Memory B cell (primary cell): ENCODE results near the gene ZBTB42.
A peak's percentile ranks its signal among the peaks of the same experiment; 100 is the strongest.

Experiments
- ATAC-seq: fragments of 150-1000 bp; cut with Tn5 transposase; 2 replicates; pipeline ENCODE4 v1.10.0; 2021; ENCODE audit warnings: low read depth, mild to moderate bottlenecking, moderate library complexity
- DNase-seq, 2 donors: peaks; one replicate each; pipeline ENCODE4 v3.0.0; 2022; ENCODE audit warnings: low spot score in 2 of 2
- H3K27ac Mint-ChIP-seq: one replicate; pipeline ENCODE4 v1.8.0; 2022; ENCODE audit warnings: mild to moderate bottlenecking, moderate library complexity, mixed read lengths
- H3K27me3 Mint-ChIP-seq: one replicate; pipeline ENCODE4 v1.8.0; 2022; ENCODE audit warnings: mixed read lengths
- H3K36me3 Mint-ChIP-seq: one replicate; pipeline ENCODE4 v1.8.0; 2022; ENCODE audit warnings: mild to moderate bottlenecking, mixed read lengths
- H3K4me1 Mint-ChIP-seq: one replicate; pipeline ENCODE4 v1.8.0; 2022; ENCODE audit warnings: mixed read lengths
- H3K4me3 Mint-ChIP-seq: one replicate; pipeline ENCODE4 v1.8.0; 2022; ENCODE audit warnings: mild to moderate bottlenecking, moderate library complexity, mixed read lengths
- H3K9me3 Mint-ChIP-seq: one replicate; pipeline ENCODE4 v1.8.0; 2022; ENCODE audit warnings: mixed read lengths

ZBTB42 gene

GRCh38 chr14:104792945-104793702, 7.8 kb upstream of the ZBTB42 start:
- Mint-ChIP-seq H3K36me3 (peaks cover 7% of the 10 kb centered on the region), H3K27ac (no peak overlapping the region), H3K4me1 (peaks cover 31% of the 10 kb centered on the region), H3K9me3 (no peaks in the 10 kb centered on the region), H3K4me3 (peak overlapping the region; percentile 17), H3K27me3 (no peaks in the 10 kb centered on the region)
- DNase-seq: no peak
- ATAC-seq: no peak

- no peak for ATAC-seq
- Mint-ChIP-seq H3K4me1 (peaks cover 36% of the 10 kb centered on the region), H3K27me3 (no peaks in the 10 kb centered on the region), H3K36me3 (peaks cover 7% of the 10 kb centered on the region), H3K9me3 (no peaks in the 10 kb centered on the region), H3K4me3 (peak overlapping the region; percentile 86), H3K27ac (no peak overlapping the region)
- DNase-seq: no peak
Measured at GRCh38 chr14:104793703-104793959, 7.3 kb upstream of the ZBTB42 start.

- Mint-ChIP-seq H3K36me3 (peaks cover 7% of the 10 kb centered on the region), H3K4me3 (peak overlapping the region; percentile 86), H3K9me3 (no peaks in the 10 kb centered on the region), H3K27ac (no peak overlapping the region), H3K27me3 (no peaks in the 10 kb centered on the region), H3K4me1 (peaks cover 40% of the 10 kb centered on the region)
- no peak for ATAC-seq
- DNase-seq: no peak
Measured at GRCh38 chr14:104794099-104794498, 6.8 kb upstream of the ZBTB42 start.

GRCh38 chr14:104794631-104794992, 6.3 kb upstream of the ZBTB42 start:
- Mint-ChIP-seq H3K4me1 (peaks cover 45% of the 10 kb centered on the region), H3K36me3 (peaks cover 7% of the 10 kb centered on the region), H3K4me3 (peak overlapping the region; percentile 86), H3K27me3 (no peaks in the 10 kb centered on the region), H3K27ac (no peak overlapping the region), H3K9me3 (no peaks in the 10 kb centered on the region)
- DNase-seq: no peak
- ATAC-seq: no peak

GRCh38 chr14:104794993-104795780, 5.7 kb upstream of the ZBTB42 start, which contains the start of gene AKT1:
TSS of gene AKT1 (minus strand) at chr14:104795748. CDS start at chr14:104792643, 3,105 bp downstream.
- DNase-seq (peak in 1 of 2 donors; percentile 47), ATAC-seq (peak; percentile 34)
- peaks cover 7% of the 10 kb centered on the region for H3K36me3 Mint-ChIP-seq
- H3K27ac Mint-ChIP-seq: peak within 1 kb of the TSS; percentile 75
- no peaks in the 10 kb centered on the region for H3K27me3 Mint-ChIP-seq
- no peaks in the 10 kb centered on the region for H3K9me3 Mint-ChIP-seq
- peak within 1 kb of the TSS; percentile 86 for H3K4me3 Mint-ChIP-seq
- H3K4me1 Mint-ChIP-seq: peaks cover 48% of the 10 kb centered on the region

- Mint-ChIP-seq H3K4me3 (peak overlapping the region; percentile 72), H3K9me3 (no peaks in the 10 kb centered on the region), H3K27me3 (no peaks in the 10 kb centered on the region), H3K4me1 (peaks cover 48% of the 10 kb centered on the region), H3K36me3 (peaks cover 6% of the 10 kb centered on the region), H3K27ac (peak overlapping the region; percentile 75)
- peak; percentile 60 for ATAC-seq
- DNase-seq: peak in 1 of 2 donors; percentile 40
Measured at GRCh38 chr14:104795781-104796686, 4.9 kb upstream of the ZBTB42 start.

- Mint-ChIP-seq H3K9me3 (no peaks in the 10 kb centered on the region), H3K27ac (peak overlapping the region; percentile 75), H3K4me1 (peaks cover 47% of the 10 kb centered on the region), H3K27me3 (no peaks in the 10 kb centered on the region), H3K36me3 (no peaks in the 10 kb centered on the region), H3K4me3 (peak overlapping the region; percentile 72)
- no peak for ATAC-seq
- DNase-seq: no peak
Measured at GRCh38 chr14:104796687-104797081, 4.2 kb upstream of the ZBTB42 start.

GRCh38 chr14:104797115-104798044, 3.5 kb upstream of the ZBTB42 start:
- Mint-ChIP-seq H3K9me3 (no peaks in the 10 kb centered on the region), H3K4me1 (peaks cover 48% of the 10 kb centered on the region), H3K4me3 (peak overlapping the region; percentile 72), H3K27me3 (no peaks in the 10 kb centered on the region), H3K27ac (peak overlapping the region; percentile 75), H3K36me3 (no peaks in the 10 kb centered on the region)
- no peak for ATAC-seq
- no peak for DNase-seq

GRCh38 chr14:104798300-104799243, 2.3 kb upstream of the ZBTB42 start:
- H3K4me3 Mint-ChIP-seq: peak overlapping the region; percentile 69
- no peaks in the 10 kb centered on the region for H3K36me3 Mint-ChIP-seq
- ATAC-seq: no peak
- H3K27ac Mint-ChIP-seq: peak overlapping the region; percentile 62
- no peaks in the 10 kb centered on the region for H3K9me3 Mint-ChIP-seq
- DNase-seq: no peak
- H3K27me3 Mint-ChIP-seq: no peaks in the 10 kb centered on the region
- peaks cover 43% of the 10 kb centered on the region for H3K4me1 Mint-ChIP-seq

GRCh38 chr14:104799244-104800014, 1.5 kb upstream of the ZBTB42 start:
- DNase-seq: no peak
- H3K36me3 Mint-ChIP-seq: no peaks in the 10 kb centered on the region
- no peak for ATAC-seq
- H3K9me3 Mint-ChIP-seq: no peaks in the 10 kb centered on the region
- H3K27me3 Mint-ChIP-seq: no peaks in the 10 kb centered on the region
- peak overlapping the region; percentile 69 for H3K4me3 Mint-ChIP-seq
- H3K4me1 Mint-ChIP-seq: peaks cover 40% of the 10 kb centered on the region
- peak overlapping the region; percentile 49 for H3K27ac Mint-ChIP-seq

- ATAC-seq: peak; percentile 68
- Mint-ChIP-seq H3K27ac (peak overlapping the region; percentile 49), H3K27me3 (no peaks in the 10 kb centered on the region), H3K36me3 (no peaks in the 10 kb centered on the region), H3K9me3 (no peaks in the 10 kb centered on the region), H3K4me3 (peak overlapping the region; percentile 69), H3K4me1 (peaks cover 40% of the 10 kb centered on the region)
- DNase-seq: peak; percentile 68 to 71
Measured at GRCh38 chr14:104800015-104800770, 708 bp upstream of the ZBTB42 start.
